GM21526 (cell line): Measurements from ENCODE around the gene METTL26.

Experiments
- ATAC-seq: cut with Tn5 transposase; IDR thresholded peaks from one replicate; pipeline ENCODE4 v1.9.1; 2021; ENCODE audit warnings: moderate library complexity; ENCODE audit not compliant: unreplicated experiment, low FRiP score

METTL26 gene

DNA sequence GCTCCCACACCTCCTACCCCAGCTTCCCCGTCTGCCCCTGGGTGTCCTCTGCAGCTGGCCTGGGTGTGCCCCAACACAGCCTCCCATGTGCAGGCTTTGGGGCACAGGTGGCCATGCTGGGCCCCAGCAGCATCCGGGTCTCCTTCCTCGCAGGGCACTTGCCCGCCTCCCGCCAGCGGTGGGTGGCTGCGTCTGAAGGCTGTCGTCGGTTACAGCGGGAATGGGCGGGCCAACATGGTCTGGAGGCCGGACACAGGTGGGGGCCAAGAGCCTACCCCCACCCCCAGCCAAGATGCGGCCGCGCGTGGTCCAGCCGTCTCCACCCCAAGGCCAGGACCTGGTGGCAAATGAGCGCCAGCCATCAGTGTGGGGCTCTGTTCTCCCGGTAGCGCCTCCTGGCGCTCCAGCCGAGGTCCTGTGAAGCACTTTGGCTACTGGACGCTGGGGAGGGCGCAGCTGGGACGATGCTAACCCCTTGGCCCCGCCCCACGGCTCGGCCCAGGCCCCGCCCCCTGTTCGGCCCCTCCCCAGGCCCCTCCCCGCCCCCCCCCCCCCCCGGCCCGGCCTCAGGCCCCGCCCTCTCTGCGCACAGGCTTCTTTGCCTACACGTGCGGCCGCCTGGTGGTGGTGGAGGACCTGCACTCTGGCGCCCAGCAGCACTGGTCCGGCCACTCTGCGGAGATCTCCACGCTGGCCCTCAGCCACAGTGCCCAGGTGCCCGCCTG is 24.5 kb upstream of the METTL26 start:
- peak; percentile 32 for ATAC-seq

DNA sequence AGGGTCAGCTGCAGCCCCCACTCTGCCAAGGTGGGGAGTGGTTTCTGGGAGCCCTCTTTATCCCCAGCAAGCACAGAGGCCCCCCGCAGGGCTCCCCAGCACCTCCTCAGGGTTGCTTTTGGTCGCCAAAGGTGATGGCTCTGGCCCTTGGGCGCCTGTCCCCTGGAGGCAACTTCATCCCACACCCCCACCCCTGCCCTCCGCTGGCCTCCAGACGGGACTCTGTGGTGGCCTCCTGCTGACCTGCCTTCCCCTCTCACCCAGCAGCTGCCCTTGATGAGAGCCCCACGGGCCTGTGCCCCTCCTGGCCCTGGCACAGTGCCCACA is 24.0 kb upstream of the METTL26 start:
- ATAC-seq: no peak

DNA sequence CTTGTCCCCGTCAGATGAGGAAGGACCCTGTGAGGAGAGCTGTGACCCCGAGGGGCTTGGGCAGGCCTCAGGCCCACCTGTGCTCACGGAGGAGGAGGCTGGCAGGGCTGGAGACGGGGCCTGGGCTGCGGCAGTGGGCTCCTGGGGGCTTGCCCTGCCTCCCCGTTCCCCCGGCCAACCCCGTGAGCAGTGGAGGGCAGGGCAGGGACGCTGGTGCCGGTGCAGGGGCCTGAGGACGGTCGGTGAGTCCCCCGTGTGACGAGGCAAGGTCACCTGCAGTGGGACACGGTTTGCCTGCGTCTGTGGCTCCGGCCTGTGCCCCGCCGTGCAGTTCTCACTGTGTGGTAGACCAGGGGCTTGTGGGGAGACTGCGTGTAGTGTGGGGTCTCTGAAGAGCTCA is 23.5 kb upstream of the METTL26 start:
- no peak for ATAC-seq

DNA sequence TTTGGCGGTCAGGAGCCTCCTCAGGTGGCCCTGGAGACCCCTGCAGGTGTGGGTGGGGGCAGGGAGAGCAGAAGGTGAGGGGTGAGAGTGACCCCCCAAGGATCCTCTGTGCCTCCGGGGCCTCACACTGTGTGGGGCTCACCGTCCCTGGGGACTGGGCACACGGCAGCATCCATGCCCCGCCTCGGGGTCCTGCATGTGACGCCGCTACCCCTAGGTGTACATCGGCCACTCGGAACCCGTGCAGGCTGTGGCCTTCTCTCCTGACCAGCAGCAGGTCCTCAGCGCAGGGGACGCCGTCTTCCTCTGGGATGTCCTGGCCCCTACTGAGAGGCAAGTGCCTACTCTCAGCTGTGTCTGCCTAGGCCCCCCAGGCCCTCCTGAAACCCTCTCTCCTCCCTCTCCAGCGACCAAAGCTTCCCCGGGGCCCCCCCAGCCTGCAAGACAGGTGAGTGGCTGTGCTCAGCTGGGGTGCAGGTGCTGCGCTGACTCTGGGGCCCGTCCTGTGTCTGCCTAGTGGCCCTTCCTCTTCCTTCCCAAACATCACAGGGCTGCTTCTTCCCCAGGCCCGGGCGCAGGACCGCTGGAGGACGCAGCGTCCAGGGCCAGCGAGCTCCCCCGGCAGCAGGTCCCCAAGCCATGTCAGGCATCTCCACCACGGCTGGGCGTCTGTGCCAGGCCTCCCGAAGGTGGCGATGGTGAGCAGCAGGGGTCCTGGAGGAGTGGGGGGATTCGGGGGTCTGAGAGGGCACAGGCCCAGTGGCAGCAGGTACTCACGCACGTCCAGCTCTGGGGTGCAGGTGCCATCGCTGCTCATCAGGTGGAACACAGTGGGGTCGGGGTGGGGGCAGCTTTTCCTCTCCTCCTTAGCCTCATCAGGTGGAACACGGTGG is 22.8 kb upstream of the METTL26 start:
- ATAC-seq: no peak

DNA sequence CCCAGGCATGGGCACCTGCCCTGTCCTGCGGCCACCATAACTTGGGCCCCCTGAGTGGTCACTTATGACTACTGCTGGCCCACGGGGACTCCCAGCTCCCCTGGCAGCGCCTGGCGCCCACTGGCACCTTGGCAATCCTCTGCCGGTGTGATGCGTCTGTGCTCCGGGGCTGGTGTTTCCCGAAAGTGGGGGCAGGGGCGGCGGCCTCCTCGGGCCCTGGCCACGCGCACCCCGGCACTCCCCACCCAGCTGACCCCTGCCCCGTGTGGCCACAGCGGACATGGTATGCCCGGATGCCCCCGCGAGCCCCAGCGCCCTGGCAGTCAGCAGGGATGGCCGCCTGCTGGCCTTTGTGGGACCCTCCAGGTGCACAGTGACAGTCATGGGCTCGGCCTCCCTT is 21.4 kb upstream of the METTL26 start:
- ATAC-seq: no peak

DNA sequence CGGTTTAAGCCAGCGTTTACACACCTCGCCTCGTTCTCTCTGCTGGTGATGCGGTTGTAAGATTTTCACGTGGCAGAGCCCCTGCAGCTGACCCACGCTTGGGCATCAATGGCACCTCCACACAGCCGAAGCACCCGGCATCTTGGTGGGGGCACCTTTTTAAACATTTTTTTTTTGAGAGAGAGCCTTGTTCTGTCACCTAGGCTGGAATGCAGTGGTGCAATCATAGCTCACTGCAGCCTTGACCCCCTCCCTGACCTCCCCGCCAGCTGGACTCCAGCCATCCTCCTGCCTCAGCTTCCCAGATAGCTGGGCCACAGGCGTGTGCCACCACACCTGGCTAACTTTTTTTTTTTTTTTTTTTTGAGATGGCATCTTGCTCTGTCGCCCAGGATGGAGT is 17.9 kb upstream of the METTL26 start:
- no peak for ATAC-seq

DNA sequence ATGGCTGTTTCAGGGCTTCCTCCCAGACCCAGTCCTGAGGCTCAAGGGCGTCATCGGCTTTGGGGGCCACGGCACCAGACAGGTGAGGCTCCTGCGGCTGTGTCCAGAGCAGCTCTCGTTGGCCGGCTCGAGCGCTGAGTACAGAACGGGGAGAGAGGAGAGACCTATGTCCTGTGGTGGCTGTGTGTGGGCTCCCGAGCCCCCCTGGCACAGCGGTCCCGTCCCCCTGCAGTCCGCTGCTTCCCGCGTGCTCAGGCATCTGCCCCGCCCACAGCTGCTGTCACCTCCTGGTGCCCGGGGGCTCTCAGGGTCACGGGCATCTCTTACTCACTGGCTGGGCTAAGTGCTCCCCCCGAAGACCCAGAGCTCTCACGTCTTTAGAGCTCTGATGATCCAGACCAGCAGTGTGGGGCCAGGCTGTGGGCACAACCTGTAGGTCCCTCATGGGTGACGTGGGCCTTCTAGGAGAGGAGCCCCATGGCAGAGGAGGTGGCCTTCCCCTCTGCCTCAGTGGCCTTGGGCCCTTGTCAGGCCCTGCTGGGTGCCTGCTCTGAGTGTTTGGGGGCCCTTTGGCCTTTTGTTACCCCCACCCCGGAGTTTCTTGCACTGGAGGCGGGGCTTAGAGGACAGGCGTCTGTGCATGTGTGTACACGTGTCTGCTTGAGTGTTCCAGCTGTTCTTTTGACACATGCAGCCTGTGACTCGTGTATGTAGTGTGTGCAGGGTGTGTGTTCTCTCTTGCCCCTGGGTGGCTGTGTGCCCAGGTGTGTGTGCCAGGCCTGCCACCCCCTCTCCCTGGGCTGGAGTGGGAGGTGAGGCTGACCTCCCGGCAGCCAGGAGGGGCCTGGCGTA is 16.6 kb upstream of the METTL26 start:
- ATAC-seq: no peak

DNA sequence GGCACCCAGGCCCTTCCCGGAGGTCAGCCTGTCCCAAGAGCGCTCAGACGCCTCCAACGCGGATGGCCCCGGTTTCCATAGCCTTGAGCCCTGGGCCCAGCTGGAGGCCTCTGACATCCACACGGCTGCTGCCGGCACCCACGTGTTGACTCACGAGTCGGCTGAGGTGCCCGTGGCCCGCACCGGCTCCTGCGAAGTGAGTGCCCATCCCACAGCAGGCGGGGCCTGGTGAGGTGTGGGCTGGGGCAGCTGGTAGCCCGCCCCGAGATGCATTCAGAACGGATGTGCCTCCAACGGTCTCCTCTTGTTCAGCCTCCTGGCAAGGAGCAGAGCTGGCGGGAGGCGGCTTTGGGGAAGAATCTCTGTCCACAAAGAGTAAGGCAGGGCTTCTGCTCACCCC is 15.7 kb upstream of the METTL26 start:
- no peak for ATAC-seq

DNA sequence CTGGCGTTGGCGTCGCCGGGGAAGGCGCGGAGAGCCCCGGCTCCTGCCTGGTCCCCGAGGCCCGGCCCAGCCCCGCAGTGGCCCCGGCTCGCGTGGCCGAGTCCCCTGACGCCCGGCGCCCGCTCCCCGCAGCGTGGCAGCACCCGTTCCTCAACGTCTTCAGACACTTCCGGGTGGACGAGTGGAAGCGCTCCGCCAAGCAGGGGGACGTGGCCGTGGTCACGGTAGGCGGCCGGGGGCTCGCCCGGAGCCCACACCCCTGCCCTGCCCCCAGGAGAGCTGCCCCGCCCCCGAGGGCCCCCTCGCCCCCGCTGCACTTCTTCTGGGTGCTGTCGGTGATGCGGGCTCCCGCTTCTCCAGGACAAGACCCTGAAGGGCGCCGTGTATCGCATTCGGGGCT is 13.5 kb upstream of the METTL26 start:
- ATAC-seq: no peak

DNA sequence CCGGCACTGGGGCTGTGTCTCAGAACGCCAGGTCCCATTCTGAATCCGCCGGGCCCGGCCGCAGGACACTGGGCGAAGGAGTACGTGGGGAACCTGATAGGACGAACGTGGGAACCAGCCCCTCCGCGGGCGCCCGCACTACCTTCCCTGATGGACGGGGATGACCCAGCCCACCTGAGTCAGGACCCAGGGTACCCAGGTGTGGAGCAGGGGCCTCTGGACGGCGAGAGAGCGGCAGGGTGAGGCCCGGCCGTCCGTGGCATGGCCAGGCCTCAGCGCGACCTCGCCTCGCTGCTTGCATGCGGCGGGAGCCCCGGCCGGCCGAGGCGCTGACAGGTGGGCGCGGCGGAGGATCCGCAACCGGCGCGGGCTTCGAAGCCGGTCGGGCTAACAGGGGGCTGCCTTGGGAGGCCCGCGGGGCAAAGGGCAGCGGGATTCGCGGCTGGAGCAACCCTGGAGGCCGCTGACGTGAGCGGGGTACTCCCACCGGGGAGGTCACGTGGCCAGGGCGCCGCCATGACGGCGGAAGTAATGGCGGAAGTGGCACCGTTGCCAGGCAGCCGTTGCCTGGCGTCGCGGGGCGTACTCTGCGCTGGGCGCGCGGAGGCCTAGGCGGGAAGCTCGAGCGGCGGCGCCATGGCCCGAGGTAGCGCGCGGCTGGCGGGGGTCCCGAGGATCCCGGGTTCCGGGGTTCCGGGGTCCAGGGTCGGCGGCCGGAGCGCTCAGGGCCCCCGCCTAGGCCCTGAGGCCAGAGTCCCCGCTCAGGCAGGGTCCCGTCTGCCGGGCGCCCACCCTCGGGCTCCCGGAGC is 12.9 kb upstream of the METTL26 start, which contains the start of gene WDR90:
Gene WDR90 (plus strand): TSS at position 585 of the 809 bp plus-strand sequence. CDS start 52 bp downstream, at position 637.
- ATAC-seq: peak; percentile 52

DNA sequence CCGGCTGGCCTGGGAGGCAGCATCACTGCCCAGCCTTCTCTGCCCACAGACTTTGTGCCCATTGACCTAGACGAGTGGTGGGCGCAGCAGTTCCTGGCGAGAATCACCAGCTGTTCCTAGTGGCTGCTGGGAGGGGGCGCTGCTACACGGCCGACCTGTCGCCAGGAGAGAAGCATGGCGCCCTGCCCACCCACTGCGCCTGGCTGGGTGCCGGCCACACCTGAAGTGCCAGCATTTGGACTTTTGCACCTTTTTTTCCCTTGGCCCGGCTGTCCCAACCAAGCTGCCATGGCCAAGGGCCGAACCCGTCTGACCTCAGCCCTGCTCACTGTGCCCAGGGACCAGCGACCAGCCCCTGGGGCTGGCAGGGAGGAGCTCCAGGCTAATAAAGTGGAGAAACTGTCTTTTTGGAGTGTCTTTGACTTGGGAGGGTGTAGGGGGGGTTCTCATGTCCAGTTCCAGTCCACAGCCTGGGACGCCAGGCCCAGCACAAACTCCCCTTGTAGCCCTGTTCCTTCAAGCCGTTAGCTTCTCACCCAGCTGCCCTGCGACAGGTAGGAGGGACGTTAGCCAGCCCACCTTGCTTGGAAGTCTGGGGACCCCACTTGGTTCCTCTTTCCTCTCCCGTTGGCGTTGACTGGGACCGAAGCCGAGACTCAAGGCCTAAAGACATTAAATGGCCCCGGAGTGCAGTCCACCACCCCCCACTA is 12.1 kb upstream of the METTL26 start:
- ATAC-seq: no peak

DNA sequence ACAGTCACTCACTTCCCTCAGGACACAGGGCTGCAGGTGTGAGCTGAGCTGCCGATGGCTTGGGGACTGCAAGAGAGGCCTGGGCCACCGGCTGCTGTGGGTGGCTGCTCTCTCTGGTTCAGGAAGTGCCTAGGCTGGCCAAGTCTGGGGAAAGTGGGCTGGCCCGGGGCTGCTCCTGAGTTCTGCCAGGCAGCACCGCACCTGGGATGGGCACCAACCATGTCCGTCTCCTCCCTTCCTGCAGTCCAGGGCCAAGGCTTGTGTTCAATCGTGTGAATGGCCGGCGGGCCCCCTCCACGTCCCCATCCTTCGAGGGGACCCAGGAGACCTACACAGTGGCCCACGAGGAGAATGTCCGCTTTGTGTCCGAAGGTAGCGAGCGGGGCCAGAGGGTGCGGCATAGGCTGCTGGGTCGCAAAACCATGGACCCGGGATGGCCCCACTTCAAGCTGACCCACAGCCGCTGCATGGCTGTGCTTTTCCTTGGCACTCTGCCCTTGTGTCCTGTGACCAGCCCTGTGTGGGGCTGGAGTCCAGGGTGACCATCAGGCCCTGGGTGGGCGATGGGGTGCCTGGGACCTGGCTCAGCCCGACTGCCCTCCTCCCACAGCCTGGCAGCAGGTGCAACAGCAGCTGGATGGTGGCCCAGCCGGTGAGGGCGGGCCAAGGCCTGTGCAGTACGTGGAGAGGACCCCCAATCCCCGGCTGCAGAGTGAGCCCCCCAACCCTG is 11.2 kb upstream of the METTL26 start:
- ATAC-seq: no peak

DNA sequence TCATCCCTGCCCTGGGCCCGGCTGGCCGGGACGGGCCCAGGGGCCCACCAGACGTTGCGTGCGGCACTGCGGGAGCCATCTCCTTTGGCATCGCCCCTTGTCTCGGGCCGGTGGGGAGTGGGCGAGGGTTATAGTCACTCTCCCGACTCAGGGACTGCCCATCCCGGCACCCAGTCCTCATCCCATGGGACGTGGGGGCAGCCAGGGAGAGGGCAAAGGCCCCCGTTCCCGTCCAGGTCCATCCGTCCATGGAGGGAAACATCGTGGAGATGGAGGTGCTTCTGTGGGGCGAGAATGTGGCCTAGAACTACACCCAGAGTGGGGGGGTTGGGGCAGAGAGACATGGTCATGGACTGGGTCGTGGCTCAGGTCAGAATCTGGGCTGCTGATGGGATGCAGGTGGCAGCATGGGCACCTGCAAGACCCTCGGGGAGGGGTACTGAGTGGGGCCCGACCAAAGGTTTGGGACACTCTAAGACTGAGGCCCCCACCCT is 10.6 kb upstream of the METTL26 start:
- ATAC-seq: no peak

DNA sequence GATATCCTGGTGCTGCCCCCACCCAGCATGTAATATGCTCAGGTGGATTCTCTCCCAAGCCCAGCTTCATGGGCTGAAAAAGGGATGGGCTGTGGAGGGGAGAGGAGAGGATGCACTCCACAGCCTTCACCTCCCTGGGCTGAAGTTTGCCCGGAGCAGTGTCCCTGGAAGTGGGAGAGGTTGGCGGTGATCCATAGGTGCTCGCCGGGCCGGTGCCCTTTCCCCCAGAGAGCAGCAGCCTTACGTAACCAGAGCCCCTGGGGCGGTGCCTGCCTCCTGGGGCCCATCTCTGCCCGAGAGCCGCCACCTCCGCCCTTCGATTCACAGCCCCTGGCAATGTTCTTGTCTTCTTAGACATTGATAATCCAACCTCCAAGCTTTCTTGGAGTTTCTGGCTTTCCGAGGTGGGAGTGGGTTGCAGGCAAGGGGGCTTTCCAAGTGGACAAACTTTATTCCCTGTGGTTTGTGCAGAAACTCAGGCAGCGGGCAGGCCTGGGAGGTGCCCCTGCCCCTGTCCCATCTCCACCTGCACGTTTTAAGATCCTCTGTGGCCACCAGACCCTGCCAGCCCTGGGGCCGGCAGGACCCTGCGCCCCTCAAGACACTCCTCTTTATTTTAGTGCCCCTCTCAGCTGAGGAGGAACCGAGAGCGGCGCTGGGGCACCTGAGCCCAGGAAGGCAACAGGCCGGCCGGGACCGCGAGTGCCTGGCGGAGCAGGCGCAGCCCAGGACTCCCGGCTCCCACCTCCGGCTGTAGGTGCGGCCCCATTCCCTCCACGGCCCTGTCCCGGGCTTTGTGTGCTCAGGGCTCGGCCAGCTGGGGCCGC is 10.0 kb upstream of the METTL26 start:
- ATAC-seq: no peak

DNA sequence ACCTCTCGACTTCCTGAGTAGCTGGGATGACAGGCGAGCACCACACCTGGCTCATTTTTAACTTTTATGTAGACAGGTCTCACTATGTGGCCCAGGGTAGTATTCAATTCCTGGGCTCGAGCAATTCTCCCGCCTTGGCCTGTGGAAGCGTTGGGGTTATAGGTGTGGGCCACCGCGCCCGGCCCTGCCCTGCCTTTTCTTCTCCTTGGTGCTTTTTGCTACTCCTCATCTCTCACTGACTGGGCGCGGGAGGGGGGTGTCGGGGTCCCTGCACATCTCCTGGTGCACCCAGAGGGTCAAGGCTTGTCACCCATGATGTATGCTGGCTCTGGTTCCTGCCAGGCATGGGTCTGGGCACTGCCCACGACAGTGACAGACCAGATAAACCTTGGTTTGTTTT is 8.5 kb upstream of the METTL26 start:
- no peak for ATAC-seq

DNA sequence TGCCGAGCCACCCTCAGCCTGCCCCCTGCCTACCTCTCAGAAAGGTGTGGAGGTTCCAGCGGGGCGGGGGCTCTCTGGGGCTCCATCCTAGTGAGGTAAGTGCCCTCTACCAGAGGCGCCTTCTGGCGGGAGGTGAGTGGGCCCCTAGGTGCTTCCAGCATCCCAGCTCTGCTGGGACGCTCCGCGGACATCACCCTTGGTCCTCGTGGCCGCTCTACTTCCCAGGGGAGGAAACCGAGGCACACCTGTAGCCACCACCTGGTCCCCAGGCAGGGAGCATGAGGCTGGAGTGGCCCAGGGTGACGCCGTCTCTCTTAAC is 6.9 kb upstream of the METTL26 start:
- no peak for ATAC-seq

DNA sequence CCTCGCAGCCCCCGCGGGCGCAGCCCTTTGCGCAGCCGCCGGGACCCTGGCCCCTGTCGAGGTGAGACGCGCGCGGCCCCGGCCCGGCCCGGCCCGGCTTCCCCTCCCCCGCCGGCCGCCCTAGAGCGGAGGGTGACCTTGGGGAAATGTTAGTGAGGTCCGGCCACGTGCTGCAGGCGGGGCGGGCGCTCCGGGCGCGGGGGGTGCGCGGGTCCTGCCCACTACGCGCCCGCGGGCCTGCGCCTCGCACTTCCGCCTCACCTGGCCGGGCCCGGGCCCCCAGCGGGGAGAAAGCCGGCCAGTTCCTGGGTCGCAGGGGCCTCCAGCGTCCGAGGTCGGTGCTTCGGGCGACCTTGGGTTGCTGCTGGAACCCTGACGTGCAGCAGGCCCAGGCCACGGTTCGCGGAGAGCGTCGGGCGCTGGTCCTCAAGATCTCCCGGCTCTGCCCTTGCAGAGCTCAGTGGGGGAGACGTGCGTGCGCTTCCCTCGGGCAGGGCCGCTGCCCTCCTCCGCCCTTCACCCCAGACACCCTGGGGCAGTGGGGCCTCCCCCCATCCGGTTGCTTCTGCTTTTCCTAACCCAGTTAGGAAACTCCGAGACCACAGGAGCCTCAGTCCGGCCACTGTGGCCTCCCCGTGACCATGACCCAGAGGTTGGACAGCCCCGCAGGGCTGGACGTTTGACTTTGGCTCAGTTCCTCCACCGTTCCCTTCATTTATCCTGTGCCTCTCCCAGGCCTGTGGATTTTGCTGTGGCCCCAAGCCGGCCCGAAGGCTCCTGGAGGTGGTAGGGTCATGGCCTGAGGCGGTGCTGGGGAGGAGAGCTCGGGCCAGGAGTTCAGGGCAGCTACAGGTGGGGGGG is 6.3 kb upstream of the METTL26 start:
- peak; percentile 30 for ATAC-seq
